ENCODE measurements around the gene C3orf18. TPM values are rescaled to one million over a fixed set of nuclear protein-coding genes. Genes with fewer than 3 reads are reported as not detected.
A peak's percentile ranks its signal among the peaks of the same experiment; 100 is the strongest.

Gene C3orf18
- 1.4 and 3.5 TPM in 2 replicates for total RNA-seq (2011; cell fraction: chromatin; rRNA removed; ENCODE audit: low replicate concordance)
- total RNA-seq (2011; cell fraction: nucleolus; rRNA removed): 1.7 and 2.3 TPM in 2 replicates
- 1.2 and 1.4 TPM in 2 replicates for total RNA-seq (2011; cell fraction: nucleoplasm; rRNA removed)
- 0.95 and 1.3 TPM in 2 replicates for total RNA-seq (2014; rRNA removed)
- 0.83 and 1.1 TPM in 2 replicates for total RNA-seq (2014; rRNA removed; fragmentation: Illumina TruSeq; extraction: Trizol)
- total RNA-seq (2015; rRNA removed; fragmentation: Illumina TruSeq; extraction: Trizol): 0.94 and 1.4 TPM in 2 replicates
- 0.65 and 2.0 TPM in 2 replicates for total RNA-seq (2021)
- polyA plus RNA-seq (2011; rRNA removed): 2.3 and 3.9 TPM in 2 replicates
- 4.6 and 5.2 TPM in 2 replicates for polyA plus RNA-seq (2011; cell fraction: cytosol; rRNA removed)
- polyA plus RNA-seq (2011; cell fraction: nucleus; rRNA removed): 5.5 and 6.0 TPM in 2 replicates
- 1.7 and 2.7 TPM in 2 replicates for polyA plus RNA-seq (2012)
- polyA plus RNA-seq (2014; fragmentation: Illumina TruSeq; extraction: Trizol): 0.91 and 1.5 TPM in 2 replicates
- under 1 TPM; 0.01 to 0.14 TPM for polyA plus RNA-seq (2014; fragmentation: Nextera tagmentation; extraction: Ambion mirVana)
- 0.38 and 0.82 TPM in 2 replicates for polyA plus RNA-seq (2014; rRNA removed)
- polyA minus RNA-seq (2011; rRNA and poly(A)+ RNA removed): 1.6 and 1.9 TPM in 2 replicates
- 0.73 and 2.0 TPM in 2 replicates for polyA minus RNA-seq (2011; cell fraction: cytosol; rRNA and poly(A)+ RNA removed)
- 1.1 and 1.4 TPM in 2 replicates for polyA minus RNA-seq (2011; cell fraction: nucleus; rRNA and poly(A)+ RNA removed)
- percentile 33 among the genes with signal in this experiment for Bru-seq, nascent RNA
- BruChase-seq, experiment 1, labeled RNA remaining after a 2-hour chase: percentile 33 among the genes with signal in this experiment
- BruChase-seq, experiment 2, labeled RNA remaining after a 6-hour chase: percentile 26 among the genes with signal in this experiment
- long read RNA-seq, experiment 1, partial matches to known transcripts: 0 of 2 reads
- long read RNA-seq, experiment 1, other reads (novel, unspliced or antisense): 1 of 2 reads
- long read RNA-seq, experiment 2, partial matches to known transcripts: 0 of 1 reads
- long read RNA-seq, experiment 2, other reads (novel, unspliced or antisense): 0 of 1 reads
- long read RNA-seq, experiment 3, partial matches to known transcripts: 0 of 1 reads
- long read RNA-seq, experiment 3, other reads (novel, unspliced or antisense): 1 of 1 reads

GRCh38 chr3:50567386-50568167 lies at the start of gene C3orf18:
Gene C3orf18 (minus strand): TSS chr3:50567747. CDS start chr3:50565699, 2,048 bp downstream.
- Histone ChIP-seq H3K36me3 (ENCODE audit: control insufficient read depth, insufficient read depth, low read length) (peaks cover 8% of the 10 kb centered on the region; the same call in 2 of the 3 replicates), H3K9me3 (replicated peaks; ENCODE audit: control insufficient read depth, insufficient read depth, low read depth, low read length) (no peaks in the 10 kb centered on the region), H3K79me2 (ENCODE audit: control insufficient read depth, insufficient read depth, low read length) (peaks cover 15% of the 10 kb centered on the region), H3K4me3 (peak within 1 kb of the TSS; percentile 90), H2AFZ (ENCODE audit: low read depth, low read length) (peak within 1 kb of the TSS; percentile 92), H3K27ac (ENCODE audit: extremely low read depth, low read depth, low read length) (peak within 1 kb of the TSS; percentile 43), H3K4me2 (ENCODE audit: insufficient read depth, low read length) (peak within 1 kb of the TSS; percentile 85), H3K27me3 (ENCODE audit: control insufficient read depth in 2 of 2, insufficient read depth in 2 of 2, low read length in 2 of 2) (no peaks in the 10 kb centered on the region), H3K4me1 (replicated peaks in 1 of 2; ENCODE audit: control insufficient read depth in 2 of 2, insufficient read depth in 2 of 2, low read length in 2 of 2) (peaks cover 20 to 26% of the 10 kb centered on the region in 2 experiments; a peak in 4 of 5 replicates), H4K20me1 (replicated peaks; ENCODE audit: control insufficient read depth, insufficient read depth, low read length) (no peaks in the 10 kb centered on the region), H3K9ac (ENCODE audit: insufficient read depth in 1 of 2, low read depth in 2 of 2, low read length in 2 of 2) (peak within 1 kb of the TSS; percentile 86 to 91), H3K9me1 (ENCODE audit: control insufficient read depth, insufficient read depth, low read length) (no peaks in the 10 kb centered on the region)
- intact Hi-C loops (cut with micrococcal nuclease): no loop called here
- BruUV-seq (replicated peaks): no TSS peak
- ChIA-PET POLR2A (interaction anchor here (0.7 kb wide), 2 partner anchors 22 to 40 kb away, joined by 3 read pairs; no protein-coding TSS in a partner anchor), CTCF (ENCODE audit: low intra/inter-chr PET ratio) (no interaction called here)
- 11% methylated on average over 27 of the region's 53 CpGs for WGBS (ENCODE audit: insufficient coverage, low coverage, missing lambda C conversion rate)
- FAIRE-seq (peak; percentile 79), DNase-seq (ENCODE audit: extremely low read depth in 1 of 4, low spot score in 3 of 4) (peak; percentile 91 to 96 (median 95)), ATAC-seq (peak; percentile 87)
- in situ Hi-C loops (cut with MboI): no loop called here
- peak; percentile 19; the same call in 1 of the 2 replicates for TF ChIP-seq CREM (IDR thresholded peaks at IDR 0.05; ENCODE audit: low read depth)
- peak; percentile 39 for TF ChIP-seq CHD4 (IDR thresholded peaks at IDR 0.05; ENCODE audit: insufficient read depth, insufficient replicate concordance, low read depth, low read length, poor library complexity, severe bottlenecking)
- peak; percentile 51; the same call in 1 of the 2 replicates for TF ChIP-seq VEZF1 (CRISPR knock-in tag; IDR thresholded peaks at IDR 0.05)
- TF ChIP-seq ASH1L (IDR thresholded peaks at IDR 0.05; ENCODE audit: borderline replicate concordance, low read depth, partially characterized antibody): peak; percentile 83
- peak; percentile 99 for TF ChIP-seq PKNOX1 (IDR thresholded peaks at IDR 0.05)
- TF ChIP-seq TFAP4 (CRISPR knock-in tag; IDR thresholded peaks at IDR 0.05; ENCODE audit: borderline replicate concordance): peak; percentile 27; the same call in 1 of the 2 replicates
- TF ChIP-seq CREB3L1 (IDR thresholded peaks at IDR 0.05; ENCODE audit: borderline replicate concordance, low read depth): peak; percentile 72; the same call in 1 of the 2 replicates
- peak; percentile 42 for TF ChIP-seq RBFOX2 (IDR thresholded peaks at IDR 0.05; ENCODE audit: low read depth, low read length)
- no peak for TF ChIP-seq ZNF24 (IDR thresholded peaks at IDR 0.05)
- 0 out of 2 replicates have a peak, but pooled peaks have one; percentile 6 for TF ChIP-seq GABPB1 (CRISPR knock-in tag; IDR thresholded peaks at IDR 0.05)
